AG04450 (cell line): Measurements from ENCODE around the gene ZNF410. TPM values are rescaled to one million over a fixed set of nuclear protein-coding genes. Genes with fewer than 3 reads are reported as not detected.
"Not testable (repeated sequence)": the region's sequence is repeated elsewhere in the genome, so short reads cannot be mapped to it uniquely, and the experiment has no call there.

Experiments
- CTCF ChIA-PET: fragments of 300-600, 350-600 bp; formaldehyde crosslinking; extraction: SDS; loops from one replicate; lab custom pipeline; 2022; ENCODE audit warnings: antibody characterized with exemption, inconsistent platforms; lab: Charles Lee
- POLR2A ChIA-PET: fragments of 350-600 bp; formaldehyde crosslinking; extraction: SDS; loops from one replicate; lab custom pipeline; 2021; ENCODE audit warnings: antibody characterized with exemption, inconsistent platforms; lab: Yijun Ruan, JAX
- DNase-seq: peaks from one replicate; pipeline ENCODE4 v3.0.0-alpha.2; 2011; ENCODE audit warnings: low read depth, low spot score
- H3K27ac ChIP-seq: one replicate; pipeline ENCODE4 v1.5.1; 2012; ENCODE audit warnings: low read depth, low read length, control low read depth
- H3K27me3 ChIP-seq: one replicate; pipeline ENCODE4 v1.6.0; 2012; ENCODE audit warnings: low read length; ENCODE audit not compliant: control insufficient read depth, insufficient read depth
- H3K4me3 ChIP-seq: 2 replicates; pipeline ENCODE4 v1.5.1; 2011; ENCODE audit warnings: mild to moderate bottlenecking, low read depth, low read length, control low read depth
- H3K9me3 ChIP-seq: 2 replicates; pipeline ENCODE4 v1.5.1; 2012; ENCODE audit warnings: low read length; ENCODE audit not compliant: control insufficient read depth, insufficient read depth
- CTCF ChIP-seq: IDR thresholded peaks from 2 replicates; pipeline ENCODE4 v1.5.1; 2011; ENCODE audit warnings: low read depth, low read length, control low read depth, inconsistent platforms
- polyA plus RNA-seq: library from polyadenylated mRNA; depleted of rRNA; stranded (reverse); fragments of >200 nt; gene quantifications from 2 replicates; pipeline ENCODE4 v1.2.3, GENCODE V29; 2011

The ZNF410 gene
- polyA plus RNA-seq, 1 experiment = 54.5 TPM

DNA sequence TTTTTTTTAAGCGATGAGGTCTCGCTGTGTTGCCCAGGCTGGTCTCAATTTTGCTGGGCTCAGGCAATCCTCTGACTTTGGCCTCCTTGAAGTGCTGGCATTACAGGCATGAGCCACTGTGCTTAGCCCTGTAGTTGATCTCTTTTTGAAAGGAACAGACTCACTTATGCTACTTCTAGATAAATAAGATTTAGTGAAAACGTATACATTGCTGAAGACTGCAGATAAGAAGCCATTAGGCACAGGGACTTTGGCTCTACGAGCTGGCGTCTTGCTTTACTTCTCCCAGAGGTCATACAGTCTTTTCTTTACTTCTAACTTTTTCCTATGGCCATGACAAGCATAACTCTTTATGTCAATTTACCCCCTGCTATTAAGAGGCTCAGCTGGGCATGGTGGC, 25.6 kb upstream of the ZNF410 start:
- no peak overlapping the region for H3K27ac ChIP-seq
- H3K27me3 ChIP-seq = no peaks in the 10 kb centered on the region
- no peak overlapping the region for H3K4me3 ChIP-seq
- no peaks in the 10 kb centered on the region for H3K9me3 ChIP-seq
- TF ChIP-seq CTCF = no peak
- ChIA-PET CTCF (no interaction called here), POLR2A (no interaction called here)
- no peak for DNase-seq

DNA sequence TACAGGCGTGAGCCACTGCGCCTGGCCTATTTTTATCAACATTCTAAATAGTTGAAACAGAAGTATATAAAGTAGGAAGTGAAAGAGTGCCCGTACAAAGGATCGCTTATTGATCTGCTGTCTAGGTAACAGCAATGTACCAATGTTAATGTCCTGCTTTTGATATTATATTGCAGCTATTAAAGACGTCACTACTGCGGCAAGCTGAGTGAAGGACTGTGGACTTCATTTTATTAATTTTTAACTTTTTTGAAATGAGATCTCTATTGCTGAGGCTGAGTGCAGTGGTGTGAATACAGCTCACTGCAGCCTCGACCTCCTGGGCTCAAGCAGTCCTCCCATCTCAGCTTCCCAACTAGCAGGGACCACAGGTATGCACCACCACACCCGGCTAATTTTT, 24.2 kb upstream of the ZNF410 start:
- POLR2A ChIA-PET = no interaction called here
- CTCF ChIA-PET = interaction anchor here (0.6 kb wide), 1 partner anchor 583 kb away, joined by 3 read pairs; no protein-coding TSS in a partner anchor

DNA sequence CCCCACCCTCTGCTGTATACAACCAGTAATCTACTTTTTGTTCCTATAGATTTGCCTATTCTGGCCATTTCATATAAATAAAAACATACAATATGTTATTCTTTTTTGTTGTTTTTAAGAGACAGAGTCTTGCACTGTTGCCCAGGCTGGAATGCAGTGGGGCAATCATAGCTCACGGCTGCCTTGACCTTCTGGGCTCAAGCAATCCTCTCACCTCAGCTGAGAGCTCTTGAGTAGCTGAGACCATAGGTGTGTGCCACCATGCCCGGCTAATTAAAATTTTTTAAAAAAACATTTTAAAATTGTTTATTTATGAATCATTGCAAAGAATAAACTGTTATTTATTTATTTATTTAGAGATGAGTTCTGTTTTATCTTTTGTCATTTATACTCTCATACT, 23.4 kb upstream of the ZNF410 start:
- Histone ChIP-seq H3K4me3 (no peak overlapping the region), H3K27ac (no peak overlapping the region), H3K9me3 (no peaks in the 10 kb centered on the region), H3K27me3 (no peaks in the 10 kb centered on the region)
- CTCF ChIA-PET = no interaction called here
- DNase-seq = no peak
- POLR2A ChIA-PET = no interaction called here
- no peak for TF ChIP-seq CTCF

More for the DNA sequence above, 24.2 kb upstream of the ZNF410 start:
- Histone ChIP-seq H3K27me3 (no peaks in the 10 kb centered on the region), H3K4me3 (no peak overlapping the region), H3K9me3 (no peaks in the 10 kb centered on the region), H3K27ac (no peak overlapping the region)
- no peak for TF ChIP-seq CTCF
- DNase-seq = no peak

- TF ChIP-seq CTCF = no peak
- ChIA-PET POLR2A (interaction anchor here (0.6 kb wide), 1 partner anchor 178 kb away, joined by 4 read pairs; no protein-coding TSS in a partner anchor), CTCF (no interaction called here)
- Histone ChIP-seq H3K9me3 (no peaks in the 10 kb centered on the region), H3K27me3 (no peaks in the 10 kb centered on the region), H3K27ac (no peak overlapping the region), H3K4me3 (no peak overlapping the region)
- no peak for DNase-seq
Measured at GRCh38 chr14:73865534-73866113, 21.0 kb upstream of the ZNF410 start.

DNA sequence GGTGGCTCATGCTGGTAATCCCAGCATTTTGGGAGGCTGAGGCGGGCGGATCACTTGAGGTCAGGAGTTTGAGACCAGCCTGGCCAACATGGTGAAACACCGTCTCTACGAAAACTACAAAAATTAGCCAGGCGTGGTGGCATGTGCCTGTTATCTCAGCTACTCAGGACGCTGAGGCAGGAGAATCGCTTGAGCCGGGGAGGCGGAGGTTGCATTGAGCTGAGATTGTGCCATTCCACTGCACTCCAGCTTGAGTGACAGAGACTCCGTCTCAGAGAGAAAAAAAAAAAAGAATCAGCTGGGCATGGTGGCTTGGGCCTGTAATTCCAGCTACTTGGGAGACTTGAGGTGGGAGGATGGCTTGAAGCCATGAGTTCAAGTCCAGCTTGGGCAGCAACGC, 16.9 kb upstream of the ZNF410 start:
- CTCF ChIA-PET = interaction anchor here (0.7 kb wide), 1 partner anchor 26 kb away, joined by 4 read pairs; no protein-coding TSS in a partner anchor
- POLR2A ChIA-PET, H3K9me3 ChIP-seq, H3K27me3 ChIP-seq, DNase-seq, H3K27ac ChIP-seq, H3K4me3 ChIP-seq: not testable (repeated sequence)
